ENCODE measurements around the gene DHX36.

The DHX36 gene, protein sequence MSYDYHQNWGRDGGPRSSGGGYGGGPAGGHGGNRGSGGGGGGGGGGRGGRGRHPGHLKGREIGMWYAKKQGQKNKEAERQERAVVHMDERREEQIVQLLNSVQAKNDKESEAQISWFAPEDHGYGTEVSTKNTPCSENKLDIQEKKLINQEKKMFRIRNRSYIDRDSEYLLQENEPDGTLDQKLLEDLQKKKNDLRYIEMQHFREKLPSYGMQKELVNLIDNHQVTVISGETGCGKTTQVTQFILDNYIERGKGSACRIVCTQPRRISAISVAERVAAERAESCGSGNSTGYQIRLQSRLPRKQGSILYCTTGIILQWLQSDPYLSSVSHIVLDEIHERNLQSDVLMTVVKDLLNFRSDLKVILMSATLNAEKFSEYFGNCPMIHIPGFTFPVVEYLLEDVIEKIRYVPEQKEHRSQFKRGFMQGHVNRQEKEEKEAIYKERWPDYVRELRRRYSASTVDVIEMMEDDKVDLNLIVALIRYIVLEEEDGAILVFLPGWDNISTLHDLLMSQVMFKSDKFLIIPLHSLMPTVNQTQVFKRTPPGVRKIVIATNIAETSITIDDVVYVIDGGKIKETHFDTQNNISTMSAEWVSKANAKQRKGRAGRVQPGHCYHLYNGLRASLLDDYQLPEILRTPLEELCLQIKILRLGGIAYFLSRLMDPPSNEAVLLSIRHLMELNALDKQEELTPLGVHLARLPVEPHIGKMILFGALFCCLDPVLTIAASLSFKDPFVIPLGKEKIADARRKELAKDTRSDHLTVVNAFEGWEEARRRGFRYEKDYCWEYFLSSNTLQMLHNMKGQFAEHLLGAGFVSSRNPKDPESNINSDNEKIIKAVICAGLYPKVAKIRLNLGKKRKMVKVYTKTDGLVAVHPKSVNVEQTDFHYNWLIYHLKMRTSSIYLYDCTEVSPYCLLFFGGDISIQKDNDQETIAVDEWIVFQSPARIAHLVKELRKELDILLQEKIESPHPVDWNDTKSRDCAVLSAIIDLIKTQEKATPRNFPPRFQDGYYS

DNA sequence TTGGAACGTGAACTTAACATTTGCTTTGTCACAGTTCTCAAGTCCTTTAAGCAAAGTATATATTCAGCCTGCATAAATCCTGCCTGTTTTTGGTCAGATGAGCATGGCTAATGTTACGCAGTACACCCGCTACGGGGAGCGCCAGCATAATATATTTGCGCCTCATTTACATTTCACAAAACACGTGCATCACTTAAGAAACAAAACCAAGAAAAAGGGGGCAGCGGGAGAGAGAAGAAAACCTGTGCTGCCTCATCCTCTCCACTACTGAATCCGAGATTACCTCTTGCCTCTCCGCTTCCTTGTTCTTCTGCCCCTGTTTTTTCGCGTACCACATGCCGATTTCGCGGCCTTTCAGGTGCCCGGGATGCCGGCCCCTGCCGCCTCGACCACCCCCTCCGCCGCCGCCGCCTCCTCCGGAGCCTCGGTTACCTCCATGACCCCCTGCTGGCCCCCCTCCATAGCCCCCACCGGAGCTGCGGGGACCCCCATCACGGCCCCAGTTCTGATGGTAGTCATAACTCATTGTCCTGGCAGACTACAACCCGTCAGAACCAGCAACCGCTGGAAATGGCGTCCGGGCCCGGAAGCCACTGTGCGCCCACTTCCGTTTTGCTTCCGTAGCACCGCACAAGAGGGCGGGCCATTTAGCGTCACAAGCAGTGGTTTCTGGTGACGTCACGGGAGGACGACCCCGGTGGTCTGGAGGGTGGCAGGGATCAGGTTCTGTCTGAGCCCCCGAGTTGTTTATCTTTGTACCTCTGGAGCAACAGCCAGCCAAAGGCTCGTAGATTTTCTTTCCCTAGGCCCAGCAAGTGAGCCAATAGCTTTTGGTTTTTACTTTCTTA lies at the start of gene DHX36:
Gene DHX36, minus strand, starts transcription at position 597 of the 848 bp plus-strand sequence. Its CDS starts 71 bp downstream, at position 526.
- DNase-seq, result peak; percentile 91

DNA sequence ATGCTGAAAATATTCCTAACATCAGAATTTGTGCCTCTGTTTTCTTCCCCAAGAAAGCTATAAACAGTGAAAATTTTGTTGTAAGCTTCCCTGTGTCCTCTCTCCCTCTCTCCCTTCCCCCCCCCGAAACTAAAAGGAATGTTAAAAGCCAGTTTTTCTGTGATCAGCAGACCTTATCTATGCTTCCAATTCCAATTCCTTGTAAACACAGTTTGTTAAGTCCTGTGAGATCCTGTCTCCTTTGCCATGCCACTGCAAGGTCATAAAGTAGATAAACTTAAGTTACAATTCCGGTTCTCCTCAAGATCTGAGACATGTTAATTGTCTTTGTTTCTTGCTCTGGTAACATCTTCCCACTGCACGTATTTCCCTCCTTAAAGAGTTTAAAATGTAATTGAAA lies 42.9 kb upstream of the DHX36 start:
- DNase-seq, result no peak

DNA sequence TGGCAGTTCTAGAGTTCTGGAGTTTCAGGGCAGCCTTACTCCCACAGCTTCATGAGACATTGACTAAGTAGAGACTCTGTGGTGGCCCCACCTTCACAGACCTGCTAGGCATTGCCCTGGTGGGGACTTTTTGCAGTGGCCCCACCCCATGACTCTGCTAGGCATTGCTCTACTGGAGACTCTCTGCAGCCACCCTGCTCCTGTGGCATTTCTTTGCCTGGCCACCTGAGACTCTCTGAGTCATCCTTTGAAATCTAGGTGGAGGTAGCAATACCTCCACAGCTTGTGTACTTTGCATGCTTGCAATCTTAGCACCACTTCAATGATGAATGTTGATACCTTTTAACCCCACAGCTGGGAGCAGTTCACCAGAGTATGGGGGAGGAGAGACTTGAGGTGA lies 40.6 kb upstream of the DHX36 start:
- no peak for DNase-seq

DNA sequence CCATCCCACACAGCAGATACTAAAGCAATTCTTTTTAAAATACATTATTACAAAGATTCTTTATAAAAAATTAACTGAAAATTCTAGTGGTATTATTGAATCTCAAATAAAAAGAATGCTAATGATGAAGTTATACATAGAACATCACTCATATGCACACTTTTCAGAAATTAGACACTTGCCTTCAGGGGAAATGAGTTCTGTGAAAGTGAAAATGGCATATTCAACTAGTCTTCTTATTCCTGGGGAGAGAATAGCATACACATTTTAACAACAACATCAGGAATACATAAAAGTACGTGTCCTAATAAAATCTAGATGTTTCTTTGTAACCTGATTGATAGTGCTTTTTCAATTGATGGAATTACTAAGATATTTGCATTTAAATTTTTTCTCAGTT lies 36.8 kb upstream of the DHX36 start:
- no peak for DNase-seq

DNA sequence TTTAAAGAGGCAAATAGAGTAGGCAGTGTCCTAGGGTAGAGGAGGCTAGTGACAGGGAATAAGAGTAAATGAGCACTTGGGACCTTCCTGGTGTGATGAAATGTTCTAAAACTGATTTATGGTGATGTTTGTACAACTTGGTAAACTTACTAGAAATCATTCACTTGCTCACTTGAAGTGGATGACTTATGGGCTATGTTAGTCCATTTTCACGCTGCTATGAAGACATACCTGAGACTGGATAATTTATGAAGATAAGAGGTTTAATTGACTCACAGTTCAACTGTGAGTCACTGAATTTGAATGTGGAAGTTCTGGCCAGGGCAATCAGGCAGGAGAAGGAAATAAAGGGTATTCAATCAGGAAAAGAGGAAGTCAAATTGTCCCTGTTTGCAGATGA lies 31.7 kb upstream of the DHX36 start:
- no peak for DNase-seq

DNA sequence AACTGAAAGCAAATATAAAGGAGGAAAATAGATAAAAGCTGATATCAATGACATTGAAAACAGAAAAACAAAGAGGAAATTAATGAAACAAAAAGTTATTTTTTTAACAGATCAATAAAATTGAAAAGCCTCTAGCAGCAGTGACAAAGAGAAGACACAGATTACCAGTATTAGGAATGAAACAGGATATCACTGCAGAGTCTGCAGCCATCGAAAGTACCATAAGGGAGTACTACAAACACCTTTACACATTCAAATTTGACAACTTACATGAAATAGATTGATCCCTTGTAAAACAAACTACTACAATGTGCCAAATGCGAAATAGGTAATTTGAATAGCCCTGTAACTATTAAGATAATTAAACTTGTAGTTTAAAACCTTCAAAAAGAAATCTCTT lies 24.9 kb upstream of the DHX36 start:
- no peak for DNase-seq

DNA sequence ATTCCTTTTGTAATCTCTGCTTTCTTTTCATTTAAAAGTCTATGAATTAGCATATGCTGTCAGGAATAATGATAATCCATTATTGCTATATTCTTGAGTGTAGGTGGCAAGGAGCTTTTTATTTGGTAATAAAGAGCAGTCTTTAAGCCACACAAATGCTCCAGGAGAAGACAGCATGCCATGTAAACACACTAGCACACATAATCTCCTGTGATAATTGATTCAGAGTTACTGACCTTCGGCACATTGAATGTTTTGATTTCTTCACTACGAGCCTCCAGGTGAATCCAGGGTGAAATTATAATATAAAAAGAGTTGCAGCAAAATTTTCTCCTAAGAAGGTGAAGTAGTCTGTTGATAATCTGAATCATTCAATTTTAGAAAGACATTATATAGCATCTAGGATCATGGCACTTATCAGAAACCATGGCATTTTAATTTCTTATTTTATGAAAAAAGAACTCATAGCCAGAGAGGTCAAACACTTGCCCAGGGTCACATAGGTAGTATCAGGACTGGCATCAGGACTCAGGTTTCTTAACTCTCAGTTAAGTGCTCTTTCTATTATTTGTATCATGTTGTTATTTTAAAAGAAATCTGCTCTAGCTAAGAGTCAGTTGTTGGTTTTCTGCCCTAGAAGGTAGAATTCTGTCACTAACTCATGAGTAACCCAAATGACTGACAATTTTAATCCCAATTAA lies 21.3 kb upstream of the DHX36 start:
- DNase-seq, result no peak

DNA sequence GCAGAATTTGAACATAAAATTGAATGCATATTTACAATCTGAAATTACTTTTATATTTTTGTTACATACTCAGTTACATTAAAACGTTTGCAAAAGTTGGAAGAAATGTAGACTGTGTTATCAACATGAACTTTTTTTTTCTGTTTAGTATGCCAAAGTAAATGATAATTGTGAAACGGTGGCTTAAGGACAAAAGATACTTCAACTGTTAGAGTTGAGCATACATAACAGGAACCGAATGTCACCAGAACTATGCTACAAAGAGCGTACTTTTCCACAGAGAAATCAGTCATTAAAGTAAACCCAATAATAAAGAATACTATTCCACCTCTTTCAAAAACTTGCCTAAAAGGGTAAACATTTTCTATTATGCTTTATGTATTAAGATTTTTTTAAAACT lies 14.3 kb upstream of the DHX36 start:
- no peak for DNase-seq

DNA sequence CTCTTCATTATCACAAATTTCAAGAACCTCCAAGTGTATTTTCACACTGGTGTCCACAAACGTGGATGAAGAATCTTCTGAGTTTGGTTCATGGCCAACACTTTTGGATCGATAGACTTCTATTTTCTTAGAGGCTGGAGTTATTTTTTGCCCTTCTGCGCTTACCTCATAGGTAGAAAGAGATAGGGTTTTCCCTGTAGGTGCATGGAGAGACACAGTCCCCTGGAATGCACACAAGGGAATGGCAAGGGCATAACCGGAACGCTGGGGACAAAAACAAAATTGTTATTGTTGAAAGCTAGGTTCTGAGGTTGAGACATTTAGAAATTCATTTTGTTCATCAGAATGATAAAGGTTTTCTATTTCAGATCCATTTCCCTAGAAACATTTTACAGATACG lies 13.7 kb upstream of the DHX36 start:
- DNase-seq, result no peak

DNA sequence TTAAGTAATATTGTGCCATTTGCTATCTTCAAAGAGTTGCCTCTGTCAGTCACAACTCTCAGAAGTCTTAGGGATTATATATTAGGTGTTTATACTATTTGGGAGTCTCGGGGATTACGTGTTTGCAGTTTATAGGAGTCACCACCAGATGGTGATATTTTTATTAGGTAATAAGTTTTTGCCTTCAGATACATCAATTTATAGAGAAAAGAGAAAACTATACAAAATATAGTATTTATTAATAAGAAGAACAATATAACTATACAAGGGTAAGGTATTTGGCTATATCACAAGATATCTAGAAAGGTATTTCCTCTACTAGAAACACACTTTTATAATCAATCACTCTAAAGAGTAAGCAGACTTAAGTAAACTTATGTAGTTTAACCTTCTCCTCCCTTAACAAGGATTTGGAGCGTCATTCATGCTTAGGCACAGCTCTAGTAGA lies 10.7 kb upstream of the DHX36 start:
- no peak for DNase-seq

DNA sequence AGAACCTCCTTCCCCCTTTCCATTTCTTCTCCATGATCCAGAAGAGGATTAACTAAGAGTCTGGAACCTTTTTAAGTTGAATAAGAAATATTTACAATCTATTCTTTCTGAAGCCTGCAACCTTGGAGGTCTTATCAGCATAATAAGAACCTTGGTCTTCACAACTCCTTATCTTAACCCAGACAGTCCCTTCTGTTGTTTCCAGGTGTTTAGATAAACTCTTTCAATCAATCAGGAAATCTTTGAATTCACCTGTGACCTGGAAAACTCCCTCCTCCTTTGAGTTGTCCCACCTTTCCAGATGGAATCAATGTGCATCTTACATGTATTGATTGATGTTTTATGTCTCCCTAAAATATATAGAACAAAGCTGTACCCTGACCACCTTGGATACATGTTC lies 3.6 kb upstream of the DHX36 start:
- DNase-seq, result no peak

DNA sequence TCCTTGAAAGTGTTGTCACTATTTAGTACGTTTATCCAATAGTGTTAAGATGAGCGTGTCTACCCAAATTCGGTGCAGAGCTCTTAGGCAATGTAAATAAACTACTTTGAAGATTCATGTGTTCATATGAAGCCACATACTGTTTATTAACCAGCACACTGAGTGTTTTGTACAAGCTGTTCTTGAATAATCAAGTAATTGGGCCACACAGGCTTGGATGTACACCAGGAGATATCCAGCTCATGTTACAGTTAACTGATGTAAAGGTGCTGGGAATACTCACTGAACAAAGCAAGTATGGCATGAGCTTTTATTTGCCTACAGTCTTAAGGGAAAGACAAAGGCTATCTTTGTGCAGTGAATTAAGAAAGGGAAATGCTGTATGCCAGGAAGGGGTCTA lies 632 bp upstream of the DHX36 start:
- no peak for DNase-seq

DNA sequence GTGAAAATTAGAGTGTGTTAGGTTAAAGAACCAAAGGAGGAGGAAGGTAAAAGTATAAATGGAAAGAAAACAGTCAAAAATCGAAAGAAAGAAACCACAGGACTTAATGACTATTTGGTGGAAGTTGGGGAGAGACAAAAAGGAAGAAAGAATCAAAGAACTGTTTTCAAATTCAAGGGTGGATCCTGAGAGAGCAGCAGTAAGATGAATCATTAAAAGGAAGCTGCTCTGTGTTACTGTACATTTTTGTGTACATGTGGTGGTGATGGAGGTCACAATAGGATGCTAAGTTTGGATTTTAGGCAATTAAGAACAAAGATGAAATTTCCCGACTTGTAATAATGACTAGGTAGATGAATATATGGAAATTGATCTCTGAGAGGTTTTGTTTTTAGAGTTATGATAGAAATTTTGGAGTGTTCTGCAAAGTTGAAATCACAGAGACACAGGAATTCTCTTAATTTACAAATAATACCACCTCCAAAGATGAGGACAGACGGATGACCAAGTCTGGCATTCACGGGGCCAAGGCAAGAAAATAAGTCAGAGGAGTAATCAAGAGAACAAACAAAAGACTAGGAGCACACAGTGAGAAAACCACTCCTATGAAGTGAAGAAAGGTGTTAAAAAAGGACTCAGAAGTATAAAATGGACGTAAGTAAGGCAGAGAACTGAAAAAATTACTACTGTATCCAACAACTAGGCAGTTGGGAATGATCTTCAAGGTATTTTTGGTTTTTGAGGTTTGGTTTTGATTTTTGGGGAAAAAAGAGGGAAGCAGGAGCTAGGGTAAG lies 7.1 kb downstream of the DHX36 start:
- no peak for DNase-seq

DNA sequence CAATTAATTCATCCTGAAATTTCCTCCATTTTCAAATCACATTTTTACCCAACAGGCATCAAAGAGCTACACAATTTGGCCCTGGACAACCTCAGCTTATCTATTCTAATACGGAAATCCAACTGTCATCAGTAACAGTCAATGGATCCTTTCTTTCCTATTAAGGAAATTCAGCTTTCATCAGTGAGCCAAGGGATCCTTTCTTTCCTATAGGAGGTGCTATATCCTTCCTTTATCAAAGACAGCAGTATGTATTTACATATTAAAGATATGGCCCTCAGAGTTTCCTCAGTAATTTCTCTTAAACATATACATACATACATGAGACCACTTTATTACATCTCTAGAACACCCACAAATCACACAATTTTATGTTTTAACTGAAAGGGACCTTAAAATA lies 10.1 kb downstream of the DHX36 start:
- no peak for DNase-seq

DNA sequence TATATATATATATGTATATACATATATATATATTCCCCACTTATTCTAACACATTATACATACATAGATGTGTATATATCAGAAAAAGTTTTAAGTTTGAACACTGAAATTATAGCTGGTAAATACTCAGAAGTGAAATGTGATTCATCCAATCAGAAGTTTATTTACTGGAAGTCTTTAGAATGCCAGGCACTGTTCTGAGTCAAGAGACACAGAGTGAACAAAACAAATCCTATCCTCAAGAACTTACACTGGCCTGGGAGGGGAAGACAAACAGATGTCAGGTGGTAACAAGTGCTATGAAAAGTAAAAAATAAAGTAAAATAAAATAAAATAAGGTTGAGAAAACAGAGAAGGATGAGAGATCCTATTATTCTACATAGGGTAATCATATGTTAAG lies 13.4 kb downstream of the DHX36 start:
- no peak for DNase-seq

DNA sequence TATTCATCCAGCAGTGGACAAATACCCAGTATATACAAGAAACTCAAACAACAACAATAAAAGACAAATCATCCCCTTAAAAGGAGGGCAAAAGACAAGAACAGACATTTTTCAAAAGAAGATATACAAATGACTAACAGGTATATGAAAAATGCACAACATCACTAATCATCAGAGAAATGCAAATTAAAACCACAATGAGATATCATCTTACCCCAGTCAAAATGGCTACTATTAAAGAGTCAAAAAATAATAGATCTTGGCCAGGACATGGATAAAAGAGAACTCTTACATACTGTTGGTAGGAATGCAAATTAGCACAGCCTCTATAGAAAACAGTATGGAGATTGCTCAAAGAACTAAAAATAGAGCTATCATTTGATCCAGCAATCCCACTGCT lies 16.9 kb downstream of the DHX36 start:
- DNase-seq, result no peak

DNA sequence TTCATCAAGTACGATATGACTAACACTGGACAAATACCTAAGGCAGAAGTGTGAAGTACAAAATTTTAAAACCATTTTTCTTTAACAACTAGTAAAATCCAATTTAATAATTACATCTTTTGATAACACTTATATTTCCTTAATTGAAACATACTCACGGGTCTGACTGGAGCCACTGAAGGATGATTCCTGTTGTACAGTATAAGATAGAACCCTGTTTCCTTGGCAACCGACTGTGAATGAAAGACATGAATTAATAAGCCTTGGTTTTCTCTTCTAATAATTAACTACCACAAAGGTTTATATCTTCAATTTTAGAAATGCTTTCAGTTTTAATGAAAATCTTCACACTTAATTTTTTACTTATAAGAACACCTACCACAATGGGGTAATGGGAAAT lies 19.4 kb downstream of the DHX36 start:
- no peak for DNase-seq

DNA sequence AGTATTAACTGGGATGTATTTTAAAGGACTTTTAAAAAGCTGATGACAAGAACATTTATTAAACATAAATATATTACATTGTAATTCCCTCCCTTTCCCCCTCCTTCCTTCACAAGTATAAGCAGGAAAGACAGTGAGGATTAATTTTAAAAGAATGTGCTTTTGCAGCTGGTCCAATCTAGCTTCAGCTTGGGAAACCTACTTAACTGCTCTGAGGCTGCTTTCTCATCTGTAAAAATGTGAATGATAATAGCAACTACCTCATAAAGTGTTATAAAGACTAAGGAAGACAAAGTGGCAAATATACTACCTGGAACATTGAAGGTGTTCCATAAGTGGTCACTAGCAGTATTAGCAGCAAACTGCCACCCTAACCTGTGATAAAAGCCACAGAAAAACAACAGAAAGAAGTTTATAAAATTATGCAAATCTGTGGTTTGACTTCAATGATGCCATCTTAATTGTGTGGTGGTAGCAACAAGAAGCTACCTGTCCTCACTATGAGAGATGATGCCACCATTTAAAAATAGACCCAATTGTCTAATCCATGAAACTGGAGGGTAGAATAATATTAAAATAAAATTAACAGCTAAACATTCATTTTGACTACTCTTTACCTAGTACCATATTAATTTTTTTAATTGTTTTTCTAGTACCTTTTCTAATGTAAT lies 20.0 kb downstream of the DHX36 start:
- DNase-seq, result no peak

DNA sequence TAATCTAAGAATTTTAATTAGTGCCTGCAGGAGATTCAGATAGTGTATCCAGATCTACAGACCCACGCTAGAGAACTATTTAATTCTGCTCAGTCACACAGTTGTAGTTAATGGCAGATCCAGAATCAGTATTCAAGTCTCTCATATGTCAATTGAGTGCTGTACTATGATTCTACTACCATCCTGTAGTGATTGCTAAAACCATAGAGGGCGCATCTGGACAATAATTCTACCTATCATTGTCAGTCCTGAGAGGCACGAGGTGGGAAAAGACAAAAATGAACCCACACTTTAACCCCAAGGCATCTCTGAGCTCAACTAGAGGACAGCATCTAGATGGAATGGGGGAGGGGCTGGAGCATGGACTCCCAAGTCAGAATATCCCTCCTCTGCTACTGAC lies 22.7 kb downstream of the DHX36 start:
- DNase-seq, result no peak

DNA sequence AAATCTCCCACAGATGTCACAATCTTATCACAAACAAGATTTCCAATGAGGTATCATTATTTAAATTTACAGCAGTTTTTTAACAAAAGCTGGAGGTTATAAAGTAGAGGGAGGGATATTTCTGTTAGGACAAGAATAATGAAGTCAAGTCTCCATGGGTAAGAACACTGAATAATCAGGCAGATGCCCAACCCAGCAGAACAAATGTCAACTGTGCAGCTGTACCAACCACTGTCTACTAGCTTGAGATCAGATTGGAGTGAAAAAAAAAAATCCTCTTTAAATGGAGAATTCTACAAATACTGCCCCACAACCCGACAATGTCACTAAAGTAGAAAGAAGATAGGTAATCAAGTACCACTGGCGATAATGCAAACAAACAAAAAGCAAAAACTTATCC lies 30.3 kb downstream of the DHX36 start:
- no peak for DNase-seq

DNA sequence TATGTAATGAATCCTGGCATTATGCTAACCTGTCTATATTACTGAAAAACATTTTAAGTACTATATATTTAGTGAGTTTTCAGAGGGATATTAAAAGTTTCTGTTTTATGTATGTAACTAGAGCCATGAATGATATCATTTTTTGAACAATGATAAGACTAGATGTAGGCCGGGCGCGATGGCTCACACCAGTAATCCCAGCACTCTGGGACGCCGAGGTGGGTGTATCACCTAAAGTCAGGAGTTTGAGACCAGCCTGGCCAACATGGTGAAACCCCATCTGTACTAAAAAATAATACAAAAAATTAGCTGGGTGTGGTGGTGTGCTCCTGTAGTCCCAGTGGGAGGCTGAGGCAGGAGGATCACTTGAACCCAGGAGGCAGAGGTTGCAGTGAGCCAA lies 34.1 kb downstream of the DHX36 start:
- DNase-seq, result no peak

Measured in stimulated activated CD4-positive, alpha-beta T cell treated with anti-CD3 and anti-CD28 coated beads, Interleukin-15, amount 100 ng/mL, for 24 hours (primary cell).